Panc1 (cell line): ENCODE data around the gene PTTG1IP.

Source experiments
- POLR2AphosphoS5 ChIP-seq: IDR thresholded peaks from 2 replicates; pipeline ENCODE4 v1.6.1; 2012; ENCODE audit warnings: mild to moderate bottlenecking, low read depth, low read length, moderate library complexity
- TCF7L2 ChIP-seq: IDR thresholded peaks from 2 replicates; pipeline ENCODE4 v1.6.1; 2011; ENCODE audit warnings: mild to moderate bottlenecking, low read depth, low read length, inconsistent platforms
- TF ChIP-seq, protein P1 (sequence below): fragments of 450-650 bp; IDR thresholded peaks from 2 replicates; pipeline ENCODE4 v1.5.1; 2017; ENCODE audit warnings: mild to moderate bottlenecking
- TF ChIP-seq, protein P2 (sequence below), 2 experiments: IDR thresholded peaks; 2 replicates each; pipeline ENCODE4 v1.6.1; 2011 to 2012; ENCODE audit warnings: low read depth in 2 of 2, control low read depth in 1 of 2, low read length in 1 of 2, mild to moderate bottlenecking in 1 of 2, moderate library complexity in 1 of 2; ENCODE audit not compliant: insufficient read depth in 1 of 2

DNA sequence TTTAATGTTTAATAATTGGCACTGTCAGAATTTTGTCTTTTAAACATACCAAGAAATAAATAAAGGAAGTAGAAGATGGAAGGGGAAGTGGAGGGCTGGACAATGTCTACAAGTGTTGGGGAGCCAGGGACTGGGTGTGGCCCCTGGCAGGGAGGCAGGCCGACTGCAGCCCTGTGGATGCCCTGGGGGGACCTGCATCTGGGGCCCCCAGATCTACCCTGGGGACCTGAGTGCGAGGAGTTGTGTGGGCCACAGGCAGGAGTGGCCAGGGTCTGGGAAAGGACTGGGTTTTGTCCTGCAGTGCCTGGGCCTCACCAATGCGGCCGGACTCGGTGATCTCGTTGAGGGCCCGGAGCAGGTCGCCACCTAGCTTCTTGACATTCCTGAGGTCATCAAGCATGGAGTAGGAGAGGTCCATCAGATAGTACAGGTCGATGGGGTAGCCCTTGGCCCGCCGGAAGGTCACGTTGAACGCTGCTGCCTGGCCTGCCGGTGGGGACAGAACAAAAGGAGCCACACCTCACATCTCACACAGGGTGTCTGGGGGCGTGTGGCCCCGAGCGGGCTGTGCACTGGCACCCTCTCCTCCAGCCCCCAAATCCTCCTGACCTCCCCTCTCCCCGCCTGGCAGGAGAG lies 29.7 kb upstream of the PTTG1IP start:
- TF ChIP-seq, protein P1, sequence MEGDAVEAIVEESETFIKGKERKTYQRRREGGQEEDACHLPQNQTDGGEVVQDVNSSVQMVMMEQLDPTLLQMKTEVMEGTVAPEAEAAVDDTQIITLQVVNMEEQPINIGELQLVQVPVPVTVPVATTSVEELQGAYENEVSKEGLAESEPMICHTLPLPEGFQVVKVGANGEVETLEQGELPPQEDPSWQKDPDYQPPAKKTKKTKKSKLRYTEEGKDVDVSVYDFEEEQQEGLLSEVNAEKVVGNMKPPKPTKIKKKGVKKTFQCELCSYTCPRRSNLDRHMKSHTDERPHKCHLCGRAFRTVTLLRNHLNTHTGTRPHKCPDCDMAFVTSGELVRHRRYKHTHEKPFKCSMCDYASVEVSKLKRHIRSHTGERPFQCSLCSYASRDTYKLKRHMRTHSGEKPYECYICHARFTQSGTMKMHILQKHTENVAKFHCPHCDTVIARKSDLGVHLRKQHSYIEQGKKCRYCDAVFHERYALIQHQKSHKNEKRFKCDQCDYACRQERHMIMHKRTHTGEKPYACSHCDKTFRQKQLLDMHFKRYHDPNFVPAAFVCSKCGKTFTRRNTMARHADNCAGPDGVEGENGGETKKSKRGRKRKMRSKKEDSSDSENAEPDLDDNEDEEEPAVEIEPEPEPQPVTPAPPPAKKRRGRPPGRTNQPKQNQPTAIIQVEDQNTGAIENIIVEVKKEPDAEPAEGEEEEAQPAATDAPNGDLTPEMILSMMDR = no peak
- TF ChIP-seq, protein P2, sequence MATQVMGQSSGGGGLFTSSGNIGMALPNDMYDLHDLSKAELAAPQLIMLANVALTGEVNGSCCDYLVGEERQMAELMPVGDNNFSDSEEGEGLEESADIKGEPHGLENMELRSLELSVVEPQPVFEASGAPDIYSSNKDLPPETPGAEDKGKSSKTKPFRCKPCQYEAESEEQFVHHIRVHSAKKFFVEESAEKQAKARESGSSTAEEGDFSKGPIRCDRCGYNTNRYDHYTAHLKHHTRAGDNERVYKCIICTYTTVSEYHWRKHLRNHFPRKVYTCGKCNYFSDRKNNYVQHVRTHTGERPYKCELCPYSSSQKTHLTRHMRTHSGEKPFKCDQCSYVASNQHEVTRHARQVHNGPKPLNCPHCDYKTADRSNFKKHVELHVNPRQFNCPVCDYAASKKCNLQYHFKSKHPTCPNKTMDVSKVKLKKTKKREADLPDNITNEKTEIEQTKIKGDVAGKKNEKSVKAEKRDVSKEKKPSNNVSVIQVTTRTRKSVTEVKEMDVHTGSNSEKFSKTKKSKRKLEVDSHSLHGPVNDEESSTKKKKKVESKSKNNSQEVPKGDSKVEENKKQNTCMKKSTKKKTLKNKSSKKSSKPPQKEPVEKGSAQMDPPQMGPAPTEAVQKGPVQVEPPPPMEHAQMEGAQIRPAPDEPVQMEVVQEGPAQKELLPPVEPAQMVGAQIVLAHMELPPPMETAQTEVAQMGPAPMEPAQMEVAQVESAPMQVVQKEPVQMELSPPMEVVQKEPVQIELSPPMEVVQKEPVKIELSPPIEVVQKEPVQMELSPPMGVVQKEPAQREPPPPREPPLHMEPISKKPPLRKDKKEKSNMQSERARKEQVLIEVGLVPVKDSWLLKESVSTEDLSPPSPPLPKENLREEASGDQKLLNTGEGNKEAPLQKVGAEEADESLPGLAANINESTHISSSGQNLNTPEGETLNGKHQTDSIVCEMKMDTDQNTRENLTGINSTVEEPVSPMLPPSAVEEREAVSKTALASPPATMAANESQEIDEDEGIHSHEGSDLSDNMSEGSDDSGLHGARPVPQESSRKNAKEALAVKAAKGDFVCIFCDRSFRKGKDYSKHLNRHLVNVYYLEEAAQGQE (IDR thresholded peaks at IDR 0.05; ENCODE audit: insufficient read depth in 1 of 2, low read depth in 2 of 2, low read length in 1 of 2) = no peak
- no peak for TF ChIP-seq TCF7L2
- no peak for TF ChIP-seq POLR2AphosphoS5
